Body of pancreas (tissue), 4 donors: Measurements from ENCODE around the gene ZFP36L2. TPM values are rescaled to one million over a fixed set of nuclear protein-coding genes. Genes with fewer than 3 reads are reported as not detected.

Source experiments
- ATAC-seq: fragments of 150-250 bp; one replicate; pipeline ENCODE4 v1.9.1; 2016
- DNase-seq, 4 donors: peaks; one replicate each; pipeline ENCODE4 v3.0.0-alpha.2; 2019
- H3K27ac ChIP-seq, 4 donors: fragments of 200-600 bp; sonication (generic); 1 replicate in 3 of 4; 2 replicates in 1 of 4; pipeline versions ENCODE4 v1.5.1 to v1.6.1; 2016 to 2019; ENCODE audit warnings: mild to moderate bottlenecking in 1 of 4, mixed read lengths in 1 of 4, moderate library complexity in 1 of 4
- H3K27me3 ChIP-seq, 2 donors: fragments of 200-600 bp; sonication (generic); one replicate each; pipeline ENCODE4 v1.6.0; 2016; ENCODE audit warnings: mild to moderate bottlenecking in 1 of 2
- H3K36me3 ChIP-seq, 2 donors: fragments of 200-600 bp; sonication (generic); replicated peaks in 1 of 2; 2 replicates each; pipeline ENCODE4 v1.5.1; 2016; ENCODE audit warnings: low read depth in 2 of 2; ENCODE audit not compliant: insufficient read depth in 1 of 2
- H3K4me1 ChIP-seq: fragments of 200-600 bp; sonication (generic); one replicate; pipeline ENCODE4 v1.6.0; 2016
- H3K4me3 ChIP-seq, 2 donors: fragments of 200-600 bp; sonication (generic); 1 replicate in 1 of 2; 2 replicates in 1 of 2; pipeline ENCODE4 v1.5.1; 2016 to 2019
- H3K9me3 ChIP-seq, 3 donors: fragments of 200-600 bp; sonication (generic); 1 replicate in 2 of 3; 2 replicates in 1 of 3; pipeline ENCODE4 v1.5.1; 2016
- CTCF ChIP-seq, 7 experiments: fragments of 450-650 bp in 4 of 7; fragments of 200-600 bp in 3 of 7; sonication (generic) in 3 of 7; IDR thresholded peaks; one replicate each; pipeline ENCODE4 v1.5.1; 2016 to 2019; ENCODE audit warnings: antibody characterized with exemption in 7 of 7
- POLR2A ChIP-seq, 3 donors: fragments of 450-650 bp; IDR thresholded peaks; one replicate each; pipeline ENCODE4 v1.6.1; 2016; ENCODE audit warnings: antibody characterized with exemption in 3 of 3, mild to moderate bottlenecking in 2 of 3
- WGBS, 2 donors: methylation state at CpG; one replicate each; pipeline ENCODE4 v1.1.5; 2017; 5-methylcytosine and 5-hydroxymethylcytosine counted together
- intact Hi-C: fragments of 100-400 bp; cut with DNase I; formaldehyde crosslinking; loops from one replicate; pipeline ENCODE4 v1.15.1; 2023
- total RNA-seq, 2 donors: library from RNA; depleted of rRNA; stranded (reverse); fragments of >200 nt; gene quantifications; one replicate each; pipeline ENCODE4 v1.1.0, GENCODE V29; 2016

ZFP36L2 gene
- total RNA-seq, 2 donors from 2014 or later = 57.1 to 116 TPM

GRCh38 chr2:43228756-43229659, 2.6 kb upstream of the ZFP36L2 start:
- H3K27ac ChIP-seq = peak overlapping the region; percentile 97 to 98 (median 97)
- ATAC-seq (no peak), DNase-seq (peak in 1 of 4 donors; percentile 28)
- WGBS, 2 donors = 16 to 28% methylated on average over 6 of the region's 6 CpGs
- no peak overlapping the region for H3K4me3 ChIP-seq
- intact Hi-C loops = no loop called here
- H3K36me3 ChIP-seq = peaks cover 1 to 8% of the 10 kb centered on the region in 2 donors
- H3K4me1 ChIP-seq = peaks cover 25% of the 10 kb centered on the region
- TF ChIP-seq POLR2A (IDR thresholded peaks at IDR 0.05) = no peak
- TF ChIP-seq CTCF (IDR thresholded peaks at IDR 0.05) = no peak
- H3K27me3 ChIP-seq = no peaks in the 10 kb centered on the region
- H3K9me3 ChIP-seq = no peaks in the 10 kb centered on the region

- H3K4me1 ChIP-seq = peaks cover 25% of the 10 kb centered on the region
- H3K27ac ChIP-seq = peak overlapping the region; percentile 97 to 98 (median 97)
- TF ChIP-seq CTCF (IDR thresholded peaks at IDR 0.05) = no peak
- no peak for TF ChIP-seq POLR2A (IDR thresholded peaks at IDR 0.05)
- H3K36me3 ChIP-seq = peaks cover 1 to 8% of the 10 kb centered on the region in 2 donors
- H3K9me3 ChIP-seq = no peaks in the 10 kb centered on the region
- 12 to 15% methylated on average over 2 of the region's 2 CpGs for WGBS, 2 donors
- DNase-seq = peak in 2 of 4 donors; percentile 47 to 48
- H3K4me3 ChIP-seq = no peak overlapping the region
- ATAC-seq = no peak
- intact Hi-C loops = no loop called here
- no peaks in the 10 kb centered on the region for H3K27me3 ChIP-seq
Measured at GRCh38 chr2:43228321-43228751, 1.9 kb upstream of the ZFP36L2 start.

DNA sequence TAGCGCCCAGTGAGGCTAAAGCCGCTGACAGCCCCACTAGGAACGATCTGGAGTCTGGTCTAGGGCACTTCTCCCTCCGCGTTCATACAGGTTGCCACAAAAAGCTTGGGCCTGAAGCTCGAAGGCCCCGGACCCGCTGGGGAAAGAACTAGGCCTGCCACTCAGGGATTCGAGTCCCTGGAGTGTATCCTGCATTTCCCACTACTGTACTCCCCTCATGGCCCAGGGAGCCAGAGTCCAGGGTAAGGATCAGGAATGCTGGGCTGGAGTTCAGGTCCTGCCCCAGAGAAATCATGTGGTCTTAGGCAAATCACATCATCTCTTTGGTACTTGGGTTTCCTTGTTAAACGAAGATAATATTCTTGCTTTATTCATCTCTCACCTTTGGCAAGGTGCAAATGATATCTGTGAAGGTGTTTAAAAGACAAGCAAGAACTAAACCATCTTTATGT, 1.4 kb upstream of the ZFP36L2 start:
- peak overlapping the region in 1 of 2 donors; percentile 59 for H3K4me3 ChIP-seq
- H3K9me3 ChIP-seq = no peaks in the 10 kb centered on the region
- H3K36me3 ChIP-seq = peaks cover 1 to 8% of the 10 kb centered on the region in 2 donors
- peak overlapping the region; percentile 97 to 98 (median 97) for H3K27ac ChIP-seq
- 1 to 4% methylated on average over 5 to 10 of the region's 10 CpGs for WGBS, 2 donors
- TF ChIP-seq CTCF (IDR thresholded peaks at IDR 0.05) (peak in 1 of 7 experiments; percentile 30), POLR2A (IDR thresholded peaks at IDR 0.05) (no peak)
- DNase-seq (peak in 1 of 4 donors; percentile 69), ATAC-seq (no peak)
- H3K4me1 ChIP-seq = peaks cover 27% of the 10 kb centered on the region
- intact Hi-C loops = no loop called here
- no peaks in the 10 kb centered on the region for H3K27me3 ChIP-seq

GRCh38 chr2:43226955-43227829, 786 bp upstream of the ZFP36L2 start:
- DNase-seq = peak; percentile 97 to 99 (median 98)
- 0% methylated on average over 6 to 76 of the region's 77 CpGs for WGBS, 2 donors
- Histone ChIP-seq H3K27ac (peak overlapping the region; percentile 97 to 98 (median 97)), H3K4me3 (peak overlapping the region; percentile 17 to 59), H3K9me3 (no peaks in the 10 kb centered on the region), H3K36me3 (peaks cover 1 to 8% of the 10 kb centered on the region in 2 donors), H3K4me1 (peaks cover 33% of the 10 kb centered on the region), H3K27me3 (no peaks in the 10 kb centered on the region)
- intact Hi-C loops = no loop called here
- peak; percentile 76 for ATAC-seq
- peak; percentile 7 to 49 (median 23) for TF ChIP-seq CTCF (IDR thresholded peaks at IDR 0.05)
- TF ChIP-seq POLR2A (IDR thresholded peaks at IDR 0.05) = peak in 2 of 3 donors; percentile 66 to 73
